Peyer's patch (tissue), 4 donors: ENCODE measurements around the gene SLC30A4.

ENCODE experiments used
- POLR2A ChIP-seq, 2 donors: fragments of 450-650 bp; IDR thresholded peaks; one replicate each; pipeline ENCODE4 v1.5.1; 2017; ENCODE audit warnings: antibody characterized with exemption in 2 of 2, mild to moderate bottlenecking in 2 of 2, moderate library complexity in 2 of 2
- TF ChIP-seq, protein P1 (sequence below), 6 experiments: fragments of 450-650 bp in 4 of 6; fragments of 200-600 bp in 2 of 6; sonication (generic) in 1 of 6; IDR thresholded peaks; one replicate each; pipeline ENCODE4 v1.5.1; 2017 to 2019; ENCODE audit warnings: antibody characterized with exemption in 6 of 6, mild to moderate bottlenecking in 3 of 6, moderate library complexity in 1 of 6

DNA sequence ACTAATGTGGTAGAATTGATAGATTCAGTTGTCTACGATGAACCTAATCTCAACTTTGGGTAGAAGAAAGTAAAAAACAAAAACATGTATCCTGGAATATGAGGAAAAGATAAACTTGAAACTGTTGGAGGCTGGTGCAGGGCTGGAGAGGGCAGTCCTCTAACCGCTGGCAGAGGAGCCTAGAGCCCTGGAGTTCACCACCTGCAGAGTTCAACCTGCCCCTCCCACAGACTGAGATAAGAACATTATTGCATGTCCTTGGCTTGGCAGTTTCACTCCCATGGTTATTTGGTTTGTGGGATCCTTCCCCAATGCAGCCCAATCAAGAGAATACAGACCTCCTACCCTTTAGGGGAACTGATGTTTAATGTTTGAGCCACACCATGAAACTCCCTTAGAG lies 91.0 kb downstream of the SLC30A4 start:
- TF ChIP-seq POLR2A (IDR thresholded peaks at IDR 0.05): peak in 1 of 2 donors; percentile 14
- TF ChIP-seq, protein P1, sequence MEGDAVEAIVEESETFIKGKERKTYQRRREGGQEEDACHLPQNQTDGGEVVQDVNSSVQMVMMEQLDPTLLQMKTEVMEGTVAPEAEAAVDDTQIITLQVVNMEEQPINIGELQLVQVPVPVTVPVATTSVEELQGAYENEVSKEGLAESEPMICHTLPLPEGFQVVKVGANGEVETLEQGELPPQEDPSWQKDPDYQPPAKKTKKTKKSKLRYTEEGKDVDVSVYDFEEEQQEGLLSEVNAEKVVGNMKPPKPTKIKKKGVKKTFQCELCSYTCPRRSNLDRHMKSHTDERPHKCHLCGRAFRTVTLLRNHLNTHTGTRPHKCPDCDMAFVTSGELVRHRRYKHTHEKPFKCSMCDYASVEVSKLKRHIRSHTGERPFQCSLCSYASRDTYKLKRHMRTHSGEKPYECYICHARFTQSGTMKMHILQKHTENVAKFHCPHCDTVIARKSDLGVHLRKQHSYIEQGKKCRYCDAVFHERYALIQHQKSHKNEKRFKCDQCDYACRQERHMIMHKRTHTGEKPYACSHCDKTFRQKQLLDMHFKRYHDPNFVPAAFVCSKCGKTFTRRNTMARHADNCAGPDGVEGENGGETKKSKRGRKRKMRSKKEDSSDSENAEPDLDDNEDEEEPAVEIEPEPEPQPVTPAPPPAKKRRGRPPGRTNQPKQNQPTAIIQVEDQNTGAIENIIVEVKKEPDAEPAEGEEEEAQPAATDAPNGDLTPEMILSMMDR (IDR thresholded peaks at IDR 0.05): no peak
